HepG2 (cell line): ENCODE results near the gene TNFSF10. TPM values are rescaled to one million over a fixed set of nuclear protein-coding genes. Genes with fewer than 3 reads are reported as not detected.

Experiments used
- ATAC-seq: fragments of 200-7000 bp; cut with Tn5 transposase; 3 replicates; pipeline ENCODE4 v1.9.1; 2020; ENCODE audit warnings: mild to moderate bottlenecking, moderate library complexity
- BruUV-seq: library from RNA; stranded (reverse); fragments of 400-500 nt; replicated peaks from 2 replicates; lab custom pipeline; 2021; lab: Mats Ljungman, UMichigan
- CTCF ChIA-PET: fragments of 300-600 bp; formaldehyde crosslinking; extraction: SDS; loops from one replicate; lab custom pipeline; 2021; ENCODE audit warnings: low total read pairs, inconsistent platforms, low intra/inter-chr PET ratio; lab: Yijun Ruan, JAX
- POLR2A ChIA-PET: fragments of 350-600 bp; sonication (Branson Sonifier 250); formaldehyde crosslinking; loops from one replicate; lab custom pipeline; 2020; ENCODE audit warnings: antibody characterized with exemption, inconsistent platforms; lab: Yijun Ruan, JAX
- DNase-seq: peaks from one replicate; pipeline ENCODE4 v3.0.0-alpha.2; 2015; ENCODE audit warnings: low spot score
- FAIRE-seq: peaks from 3 replicates; lab custom pipeline; 2011; peaks lifted over from hg19 to GRCh38; lab: Jason Lieb, UNC
- H2AFZ ChIP-seq: one replicate; pipeline ENCODE4 v1.6.1; 2011; ENCODE audit warnings: low read length, inconsistent platforms
- H3K27ac ChIP-seq: fragments of 300-600 bp; 3 replicates; pipeline ENCODE4 v1.8.0; 2011; ENCODE audit warnings: mixed run types, mild to moderate bottlenecking, mixed read lengths, low read length, inconsistent platforms; ENCODE audit not compliant: insufficient read depth; ENCODE audit errors: extremely low read length
- H3K27me3 ChIP-seq, 2 experiments: fragments of 200-600 bp in 1 of 2; 2 replicates in 1 of 2; 3 replicates in 1 of 2; pipeline versions ENCODE4 v1.6.0 to v1.8.0; 2011; ENCODE audit warnings: low read length in 2 of 2, mild to moderate bottlenecking in 2 of 2, moderate library complexity in 2 of 2, inconsistent platforms in 1 of 2; ENCODE audit not compliant: insufficient read depth in 2 of 2, control insufficient read depth in 1 of 2
- H3K36me3 ChIP-seq, 2 experiments: fragments of 200-600 bp in 1 of 2; replicated peaks in 1 of 2; 2 replicates in 1 of 2; 3 replicates in 1 of 2; pipeline versions ENCODE4 v1.5.1 to v1.8.0; 2011; ENCODE audit warnings: low read length in 2 of 2, inconsistent platforms in 1 of 2; ENCODE audit not compliant: insufficient read depth in 2 of 2, control insufficient read depth in 1 of 2
- H3K4me1 ChIP-seq: 2 replicates; pipeline ENCODE4 v1.5.1; 2012; ENCODE audit warnings: low read length, inconsistent platforms; ENCODE audit not compliant: insufficient read depth
- H3K4me2 ChIP-seq: 2 replicates; pipeline ENCODE4 v1.6.0; 2011; ENCODE audit warnings: low read depth, low read length, inconsistent platforms
- H3K4me3 ChIP-seq, 3 experiments: fragments of 200-600 bp in 1 of 3; sonication (generic), shearing (Covaris generic) in 1 of 3; replicated peaks in 1 of 3; 2 replicates each; pipeline ENCODE4 v1.5.1; 2011 to 2016; ENCODE audit warnings: low read length in 3 of 3, inconsistent platforms in 2 of 3, low read depth in 2 of 3, mild to moderate bottlenecking in 2 of 3, control low read depth in 1 of 3, mixed read lengths in 1 of 3; ENCODE audit not compliant: insufficient read depth in 1 of 3
- H3K79me2 ChIP-seq: one replicate; pipeline ENCODE4 v1.6.1; 2011; ENCODE audit warnings: low read length, inconsistent platforms; ENCODE audit not compliant: insufficient read depth
- H3K9ac ChIP-seq: 2 replicates; pipeline ENCODE4 v1.6.0; 2011; ENCODE audit warnings: mild to moderate bottlenecking, low read depth, low read length, inconsistent platforms; ENCODE audit not compliant: insufficient read depth
- H3K9me3 ChIP-seq: 2 replicates; pipeline ENCODE4 v1.5.1; 2012; ENCODE audit warnings: mild to moderate bottlenecking, low read length
- H4K20me1 ChIP-seq: 2 replicates; pipeline ENCODE4 v1.6.0; 2011; ENCODE audit warnings: inconsistent platforms, mild to moderate bottlenecking, low read length, moderate library complexity; ENCODE audit not compliant: insufficient read depth
- MAF1 ChIP-seq: sonication (generic); formaldehyde crosslinking; IDR thresholded peaks from 2 replicates; pipeline ENCODE4 v1.5.0; 2020; ENCODE audit warnings: missing genetic modification reagents, borderline replicate concordance
- MAFK ChIP-seq, 2 experiments: IDR thresholded peaks in 1 of 2; conservative IDR thresholded peaks in 1 of 2; 2 replicates each; pipeline ENCODE4 v1.6.1; 2011; ENCODE audit warnings: improper control_type of control experiment in 2 of 2, low read length in 2 of 2
- MED8 ChIP-seq: sonication (generic); formaldehyde crosslinking; IDR thresholded peaks from 2 replicates; pipeline ENCODE4 v1.8.1; 2023; ENCODE audit warnings: mild to moderate bottlenecking, missing genetic modification reagents; ENCODE audit not compliant: insufficient replicate concordance
- PHF21A ChIP-seq: sonication (generic); formaldehyde crosslinking; IDR thresholded peaks from 2 replicates; pipeline ENCODE4 v1.5.0; 2020; ENCODE audit warnings: mild to moderate bottlenecking, missing genetic modification reagents
- PHF5A ChIP-seq: IDR thresholded peaks from one replicate; pipeline ENCODE4 v1.6.1; 2018; ENCODE audit warnings: low read depth, missing genetic modification reagents; ENCODE audit not compliant: unreplicated experiment
- RAD21 ChIP-seq: fragments of 450-650 bp; formaldehyde crosslinking; IDR thresholded peaks from 2 replicates; pipeline ENCODE4 v1.5.0; 2020; ENCODE audit warnings: mild to moderate bottlenecking
- REL ChIP-seq: sonication (generic); formaldehyde crosslinking; conservative IDR thresholded peaks from 2 replicates; pipeline ENCODE4 v1.8.0; 2022; ENCODE audit warnings: mild to moderate bottlenecking, missing genetic modification reagents, moderate library complexity
- RFX1 ChIP-seq: fragments of 450-650 bp; IDR thresholded peaks from 2 replicates; pipeline ENCODE4 v1.6.1; 2017
- TARDBP ChIP-seq: sonication (generic); formaldehyde crosslinking; IDR thresholded peaks from 2 replicates; pipeline ENCODE4 v1.8.0; 2022; ENCODE audit warnings: mild to moderate bottlenecking, missing genetic modification reagents
- THAP11 ChIP-seq: IDR thresholded peaks from 2 replicates; pipeline ENCODE4 v1.6.1; 2016; ENCODE audit warnings: missing biosample characterization, missing genetic modification reagents
- TOPORS ChIP-seq: sonication (generic); formaldehyde crosslinking; IDR thresholded peaks from 2 replicates; pipeline ENCODE4 v1.8.0; 2023; ENCODE audit warnings: mild to moderate bottlenecking, missing genetic modification reagents
- ZBTB43 ChIP-seq: sonication (generic); formaldehyde crosslinking; conservative IDR thresholded peaks from 2 replicates; pipeline ENCODE4 v1.4.0; 2020; ENCODE audit warnings: missing genetic modification reagents
- ZFP36 ChIP-seq: fragments of 150-350 bp; IDR thresholded peaks from 2 replicates; pipeline ENCODE4 v1.6.1; 2018; ENCODE audit warnings: borderline replicate concordance, low read length, low read depth; ENCODE audit not compliant: partially characterized antibody
- ZNF230 ChIP-seq: sonication (generic); formaldehyde crosslinking; IDR thresholded peaks from 2 replicates; pipeline ENCODE4 v1.4.0; 2020; ENCODE audit warnings: mild to moderate bottlenecking, missing genetic modification reagents
- ZNF552 ChIP-seq: sonication (generic); formaldehyde crosslinking; IDR thresholded peaks from 2 replicates; pipeline ENCODE4 v1.9.0; 2022; ENCODE audit warnings: missing genetic modification reagents, mild to moderate bottlenecking, borderline replicate concordance
- ZNF615 ChIP-seq: sonication (generic); formaldehyde crosslinking; IDR thresholded peaks from 2 replicates; pipeline ENCODE4 v1.5.0; 2020; ENCODE audit warnings: mild to moderate bottlenecking, missing genetic modification reagents, borderline replicate concordance
- ZNF703 ChIP-seq: sonication (generic); formaldehyde crosslinking; IDR thresholded peaks from 2 replicates; pipeline ENCODE4 v1.5.1; 2020; ENCODE audit warnings: missing genetic modification reagents, mild to moderate bottlenecking, moderate library complexity, borderline replicate concordance
- WGBS: methylation state at CpG from one replicate; pipeline ENCODE4 v1.1.6; 2017; ENCODE audit warnings: low lambda C conversion rate; 5-methylcytosine and 5-hydroxymethylcytosine counted together
- in situ Hi-C: cut with HindIII; loops from 2 replicates; pipeline ENCODE4 v1.10.0; 2017; ENCODE audit warnings: low pct_unique_long_range_greater_than_20kb; ENCODE audit not compliant: extremely low pct_ligation_motif_present
- intact Hi-C: fragments of 100-400 bp; cut with micrococcal nuclease; formaldehyde crosslinking; loops from one replicate; pipeline ENCODE4 v1.10.0; 2022; ENCODE audit not compliant: unreplicated experiment
- polyA plus RNA-seq, 8 experiments: library from polyadenylated mRNA; depleted of rRNA in 3 of 8; stranded (reverse) in 7 of 8; unstranded in 1 of 8; fragments of >200 nt; fragmentation: Illumina TruSeq in 4 of 8; extraction: Trizol in 4 of 8; gene quantifications; 2 replicates each; pipeline versions ENCODE4 v1.2.1 to v1.2.3, GENCODE V29; 2011 to 2016; ENCODE audit warnings: low read depth in 4 of 8, missing spikeins in 1 of 8, mixed read lengths in 1 of 8; ENCODE audit not compliant: insufficient read depth in 1 of 8
- total RNA-seq, 5 experiments: library from RNA; depleted of rRNA; stranded (reverse); fragments of >200 nt; fragmentation: Illumina TruSeq; extraction: Trizol; gene quantifications; 2 replicates each; pipeline ENCODE4 v1.2.3, GENCODE V29; 2016; ENCODE audit warnings: low read depth in 1 of 5
- TF ChIP-seq, protein P1 (sequence below): sonication (generic); formaldehyde crosslinking; IDR thresholded peaks from 2 replicates; pipeline ENCODE4 v1.5.0; 2020; ENCODE audit warnings: missing genetic modification reagents, mild to moderate bottlenecking, borderline replicate concordance
- TF ChIP-seq, protein P2 (sequence below): sonication (generic); formaldehyde crosslinking; IDR thresholded peaks from 2 replicates; pipeline ENCODE4 v1.5.0; 2020; ENCODE audit warnings: mild to moderate bottlenecking, low read depth, missing genetic modification reagents, borderline replicate concordance

The TNFSF10 gene
- total and polyA plus RNA-seq, 2 of the 13 experiments (the other 11 are each of a cell fraction or from before 2014, with no cell fraction given), result 8.4 to 9.9 TPM

GRCh38 chr3:172551874-172552273, 28.6 kb upstream of the TNFSF10 start:
- ChIA-PET POLR2A (interaction anchor here (1.1 kb wide), 1 partner anchor 35 kb away, joined by 3 read pairs; no protein-coding TSS in a partner anchor), CTCF (no interaction called here)
- in situ Hi-C loops (no loop called here), intact Hi-C loops (loop anchor here (2.0 kb wide), 1 partner anchor 45 kb away; no protein-coding TSS in a partner anchor)
- ATAC-seq (no peak), FAIRE-seq (no peak), DNase-seq (no peak)
- H2AFZ ChIP-seq, result no peak overlapping the region
- BruUV-seq, result no TSS peak
- H4K20me1 ChIP-seq, result no peaks in the 10 kb centered on the region
- WGBS, result 100% methylated on average over 1 of the region's 1 CpG
- TF ChIP-seq PHF5A (CRISPR knock-in tag), result no peak
- no peak for TF ChIP-seq ZNF703 (CRISPR knock-in tag)
- TF ChIP-seq RFX1, result no peak
- TF ChIP-seq, protein P1, sequence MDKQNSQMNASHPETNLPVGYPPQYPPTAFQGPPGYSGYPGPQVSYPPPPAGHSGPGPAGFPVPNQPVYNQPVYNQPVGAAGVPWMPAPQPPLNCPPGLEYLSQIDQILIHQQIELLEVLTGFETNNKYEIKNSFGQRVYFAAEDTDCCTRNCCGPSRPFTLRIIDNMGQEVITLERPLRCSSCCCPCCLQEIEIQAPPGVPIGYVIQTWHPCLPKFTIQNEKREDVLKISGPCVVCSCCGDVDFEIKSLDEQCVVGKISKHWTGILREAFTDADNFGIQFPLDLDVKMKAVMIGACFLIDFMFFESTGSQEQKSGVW (CRISPR knock-in tag), result no peak
- TF ChIP-seq PHF21A, result no peak
- TF ChIP-seq, protein P2, sequence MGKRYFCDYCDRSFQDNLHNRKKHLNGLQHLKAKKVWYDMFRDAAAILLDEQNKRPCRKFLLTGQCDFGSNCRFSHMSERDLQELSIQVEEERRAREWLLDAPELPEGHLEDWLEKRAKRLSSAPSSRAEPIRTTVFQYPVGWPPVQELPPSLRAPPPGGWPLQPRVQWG (CRISPR knock-in tag), result no peak
- no peak for TF ChIP-seq MAFK (conservative IDR thresholded peaks at IDR 0.05 in 1 of 2, IDR thresholded peaks at IDR 0.05 in 1 of 2; ENCODE audit: low read length in 2 of 2)
- TF ChIP-seq ZFP36, result no peak
- no peak for TF ChIP-seq THAP11 (CRISPR knock-in tag)
- no peak for TF ChIP-seq MED8
- TF ChIP-seq TOPORS (CRISPR knock-in tag), result no peak
- TF ChIP-seq ZNF230, result no peak
- no peak for TF ChIP-seq ZBTB43 (CRISPR knock-in tag)
- no peak for TF ChIP-seq TARDBP (CRISPR knock-in tag)
- no peak for TF ChIP-seq MAF1
- TF ChIP-seq REL (CRISPR knock-in tag), result no peak
- no peak for TF ChIP-seq ZNF615 (CRISPR knock-in tag)
- no peak for TF ChIP-seq RAD21
- TF ChIP-seq ZNF552, result no peak
- H3K4me3 ChIP-seq, result no peak overlapping the region
- H3K27ac ChIP-seq, result no peak overlapping the region
- H3K79me2 ChIP-seq, result no peaks in the 10 kb centered on the region
- H3K9me3 ChIP-seq, result no peaks in the 10 kb centered on the region
- no peak overlapping the region for H3K4me2 ChIP-seq
- no peaks in the 10 kb centered on the region for H3K36me3 ChIP-seq
- peaks cover 69% of the 10 kb centered on the region for H3K4me1 ChIP-seq
- no peaks in the 10 kb centered on the region for H3K27me3 ChIP-seq
- H3K9ac ChIP-seq, result no peak overlapping the region
